ENCODE results near the gene RNFT2. TPM values are rescaled to one million over a fixed set of nuclear protein-coding genes. Genes with fewer than 3 reads are reported as not detected.

RNFT2 gene
- polyA plus RNA-seq, 1 donor = 2.0 TPM

DNA sequence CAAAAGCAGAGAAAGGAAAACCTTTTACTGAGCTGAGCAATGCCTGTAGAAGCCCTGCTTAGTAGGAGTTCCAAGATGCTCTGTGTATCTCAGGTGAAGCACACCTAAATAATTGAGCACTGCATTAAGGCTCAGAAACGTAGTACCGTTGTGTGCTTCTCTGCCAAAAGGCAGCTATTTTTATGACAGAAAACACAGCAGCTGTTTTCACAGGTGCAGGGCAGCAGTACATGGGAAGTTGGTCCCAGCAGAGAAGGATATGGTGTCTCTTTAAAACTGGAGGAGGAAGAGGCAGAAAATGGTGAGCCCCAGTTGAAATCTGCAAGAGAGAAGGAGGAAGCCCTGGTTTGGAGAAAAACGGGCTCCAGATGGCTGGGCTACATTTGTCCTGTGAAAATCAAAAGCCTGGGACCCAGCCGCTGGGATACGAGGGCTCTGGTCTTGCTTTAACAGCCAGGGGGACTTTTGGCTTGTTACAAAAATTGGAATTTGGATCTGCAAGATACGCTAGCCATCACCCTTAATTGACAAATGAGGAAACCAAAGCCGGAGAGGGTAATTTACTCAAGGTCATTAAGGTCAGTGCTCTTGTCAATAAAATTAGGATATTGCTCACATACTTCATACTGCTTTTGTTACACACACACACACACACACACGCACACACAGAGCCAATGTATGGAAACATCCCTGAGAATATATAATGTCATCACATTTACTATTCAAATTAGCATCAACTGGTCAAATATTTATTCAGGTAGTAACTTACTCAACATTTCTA is 27.6 kb upstream of the RNFT2 start:
- Histone ChIP-seq H3K27ac (ENCODE audit: low read length) (no peak overlapping the region), H3K36me3 (ENCODE audit: control insufficient read depth, insufficient read depth, low read length) (peaks cover 10% of the 10 kb centered on the region), H3K4me3 (ENCODE audit: low read length) (no peak overlapping the region), H3K4me1 (ENCODE audit: control insufficient read depth, insufficient read depth, low read length) (no peaks in the 10 kb centered on the region), H3K27me3 (ENCODE audit: control insufficient read depth, insufficient read depth, low read length) (peaks cover 10% of the 10 kb centered on the region), H3K9me3 (ENCODE audit: control insufficient read depth, low read depth, low read length) (no peaks in the 10 kb centered on the region)
- no CpG with 5 or more reads among the region's 8 CpGs for WGBS (ENCODE audit: insufficient coverage, low lambda C conversion rate)
- DNase-seq = no peak

DNA sequence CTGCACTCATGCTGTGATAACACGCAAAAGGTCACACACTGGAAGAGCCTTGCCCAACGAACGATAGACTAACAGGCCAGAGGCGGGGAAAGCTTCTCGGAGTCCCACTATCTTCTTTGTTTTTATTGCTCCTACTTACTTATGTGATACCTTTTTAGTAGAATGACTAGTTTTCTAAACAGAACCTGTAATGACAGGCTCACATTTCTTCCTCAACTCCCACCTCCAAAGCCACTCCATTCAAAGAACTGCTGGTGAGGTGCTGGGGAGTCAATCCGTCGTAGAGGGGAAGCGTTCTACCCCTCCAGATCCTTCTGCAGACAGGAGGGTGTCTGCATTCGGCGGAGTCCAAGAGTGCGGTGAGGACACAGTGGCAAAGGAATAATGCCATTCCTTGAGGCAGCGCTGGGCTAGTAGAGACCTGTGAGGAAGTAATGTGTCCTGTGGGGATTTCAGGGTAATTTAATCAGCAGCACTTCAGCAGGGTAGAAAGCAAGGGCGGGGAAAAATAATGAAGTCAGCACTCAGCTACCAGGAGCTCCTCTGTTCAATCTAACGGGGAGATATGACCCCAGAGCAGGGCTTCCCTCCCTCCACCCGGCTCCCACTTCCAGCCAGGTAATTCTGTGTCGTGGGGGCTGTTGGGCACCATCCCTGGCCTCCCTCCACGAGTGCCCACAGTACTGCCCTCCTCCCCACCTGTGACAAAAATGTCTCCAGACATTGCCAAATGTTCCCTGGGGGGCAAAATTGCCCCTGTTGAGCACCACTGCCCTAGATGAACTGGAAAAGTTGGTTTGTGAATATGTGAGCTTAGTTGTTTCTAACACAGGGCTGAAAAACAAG is 25.4 kb upstream of the RNFT2 start:
- no peak for DNase-seq
- Histone ChIP-seq H3K27ac (ENCODE audit: low read length) (no peak overlapping the region), H3K27me3 (ENCODE audit: control insufficient read depth, insufficient read depth, low read length) (peaks cover 10% of the 10 kb centered on the region), H3K9me3 (ENCODE audit: control insufficient read depth, low read depth, low read length) (no peaks in the 10 kb centered on the region), H3K36me3 (ENCODE audit: control insufficient read depth, insufficient read depth, low read length) (peaks cover 28% of the 10 kb centered on the region), H3K4me1 (ENCODE audit: control insufficient read depth, insufficient read depth, low read length) (no peaks in the 10 kb centered on the region), H3K4me3 (ENCODE audit: low read length) (no peak overlapping the region)
- WGBS (ENCODE audit: insufficient coverage, low lambda C conversion rate) = no CpG with 5 or more reads among the region's 17 CpGs

DNA sequence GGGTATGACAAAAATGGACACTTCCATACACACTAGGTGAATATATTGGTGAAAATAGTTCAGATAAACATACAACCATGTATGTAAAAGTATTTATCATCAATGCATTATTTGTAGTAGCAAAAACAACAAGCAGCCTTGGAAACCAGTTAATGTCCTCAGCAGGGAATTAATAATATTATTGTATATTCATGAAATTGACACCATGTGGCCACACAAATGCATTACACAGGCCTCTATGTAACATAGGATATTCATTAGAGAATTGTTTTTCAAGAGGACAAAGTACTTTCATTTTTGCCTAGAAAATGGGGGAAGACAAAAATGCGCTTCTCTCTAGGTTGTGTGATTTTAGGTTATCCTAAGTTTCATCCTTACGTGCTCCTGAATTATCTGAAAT is 24.6 kb upstream of the RNFT2 start:
- H3K36me3 ChIP-seq (ENCODE audit: control insufficient read depth, insufficient read depth, low read length) = peaks cover 33% of the 10 kb centered on the region
- no peak overlapping the region for H3K27ac ChIP-seq (ENCODE audit: low read length)
- peaks cover 10% of the 10 kb centered on the region for H3K27me3 ChIP-seq (ENCODE audit: control insufficient read depth, insufficient read depth, low read length)
- DNase-seq = no peak
- no peak overlapping the region for H3K4me3 ChIP-seq (ENCODE audit: low read length)
- no peaks in the 10 kb centered on the region for H3K4me1 ChIP-seq (ENCODE audit: control insufficient read depth, insufficient read depth, low read length)
- H3K9me3 ChIP-seq (ENCODE audit: control insufficient read depth, low read depth, low read length) = no peaks in the 10 kb centered on the region
- WGBS (ENCODE audit: insufficient coverage, low lambda C conversion rate) = 100% methylated on average over 2 of the region's 2 CpGs

DNA sequence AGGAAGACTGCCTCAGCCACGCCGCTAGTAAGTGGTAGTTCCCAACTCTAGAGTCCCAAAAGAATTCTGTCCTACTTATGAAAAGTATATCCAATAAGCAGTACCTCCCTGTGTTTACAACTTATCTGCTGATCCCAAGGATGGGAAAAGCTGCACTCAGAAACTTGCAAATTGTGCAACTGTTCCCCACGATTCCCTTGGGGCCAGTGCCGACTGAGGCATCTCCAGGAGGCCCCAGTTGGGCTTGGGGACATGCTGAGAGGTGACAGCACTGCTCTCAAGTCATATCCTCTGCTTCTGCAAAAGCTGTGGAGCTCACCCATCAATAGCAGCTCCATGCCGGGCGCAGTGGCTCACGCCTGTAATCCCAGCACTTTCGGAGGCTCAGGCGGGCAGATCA is 23.9 kb upstream of the RNFT2 start:
- WGBS (ENCODE audit: insufficient coverage, low lambda C conversion rate) = no CpG with 5 or more reads among the region's 9 CpGs
- no peaks in the 10 kb centered on the region for H3K9me3 ChIP-seq (ENCODE audit: control insufficient read depth, low read depth, low read length)
- no peak for DNase-seq
- peaks cover 4% of the 10 kb centered on the region for H3K27me3 ChIP-seq (ENCODE audit: control insufficient read depth, insufficient read depth, low read length)
- H3K36me3 ChIP-seq (ENCODE audit: control insufficient read depth, insufficient read depth, low read length) = peaks cover 33% of the 10 kb centered on the region
- H3K27ac ChIP-seq (ENCODE audit: low read length) = no peak overlapping the region
- H3K4me3 ChIP-seq (ENCODE audit: low read length) = no peak overlapping the region
- H3K4me1 ChIP-seq (ENCODE audit: control insufficient read depth, insufficient read depth, low read length) = no peaks in the 10 kb centered on the region

DNA sequence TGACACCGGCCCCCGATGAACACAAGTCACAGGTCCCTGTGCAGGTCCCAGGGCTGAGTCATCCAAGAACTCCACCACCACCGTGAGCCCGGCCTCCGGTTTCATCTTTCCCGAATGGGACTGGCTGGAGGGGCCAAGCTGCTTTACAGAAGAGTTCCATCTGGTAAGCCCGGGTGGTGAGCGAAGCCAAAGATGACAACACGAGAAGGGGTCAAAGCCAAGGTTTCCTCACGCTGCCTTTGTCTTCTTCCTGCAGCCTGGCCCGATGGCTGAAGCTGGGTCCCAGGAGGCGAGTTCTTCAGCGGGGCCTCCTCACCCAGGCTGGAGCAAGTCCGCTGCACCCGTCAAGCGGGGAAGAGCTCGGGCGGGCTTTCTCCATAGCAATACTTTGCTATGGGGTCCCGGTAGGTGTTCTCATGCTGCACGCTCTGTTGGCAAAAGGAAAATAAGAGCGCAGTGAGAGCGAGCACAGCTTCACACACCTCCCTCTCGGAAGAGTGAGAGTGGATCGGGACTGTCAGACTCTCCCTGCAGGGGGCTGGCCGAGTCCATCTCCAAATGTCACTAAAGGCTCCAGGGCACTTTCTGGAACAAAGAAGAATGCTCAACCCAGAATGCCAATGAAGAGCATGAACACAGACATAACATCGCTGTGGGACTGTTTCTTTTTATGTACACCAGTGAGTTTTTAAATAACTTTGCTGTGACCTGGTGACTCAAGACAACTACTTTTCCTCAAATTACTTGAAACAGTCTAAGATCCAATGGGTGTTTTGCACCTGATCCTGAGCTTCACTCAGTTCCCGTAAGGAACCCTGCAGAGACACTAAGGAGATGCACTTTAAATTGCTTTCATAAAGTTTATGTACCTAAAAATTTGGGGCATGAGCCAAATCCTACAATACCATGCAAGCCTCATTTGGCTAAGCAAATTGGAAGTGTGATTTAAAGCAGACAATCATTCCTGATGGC is 20.4 kb upstream of the RNFT2 start:
- H3K27ac ChIP-seq (ENCODE audit: low read length) = no peak overlapping the region
- no CpG with 5 or more reads among the region's 27 CpGs for WGBS (ENCODE audit: insufficient coverage, low lambda C conversion rate)
- no peaks in the 10 kb centered on the region for H3K4me1 ChIP-seq (ENCODE audit: control insufficient read depth, insufficient read depth, low read length)
- DNase-seq = peak in 1 of 2 donors; percentile 44
- H3K4me3 ChIP-seq (ENCODE audit: low read length) = no peak overlapping the region
- H3K36me3 ChIP-seq (ENCODE audit: control insufficient read depth, insufficient read depth, low read length) = peaks cover 58% of the 10 kb centered on the region
- no peaks in the 10 kb centered on the region for H3K27me3 ChIP-seq (ENCODE audit: control insufficient read depth, insufficient read depth, low read length)
- H3K9me3 ChIP-seq (ENCODE audit: control insufficient read depth, low read depth, low read length) = no peaks in the 10 kb centered on the region

DNA sequence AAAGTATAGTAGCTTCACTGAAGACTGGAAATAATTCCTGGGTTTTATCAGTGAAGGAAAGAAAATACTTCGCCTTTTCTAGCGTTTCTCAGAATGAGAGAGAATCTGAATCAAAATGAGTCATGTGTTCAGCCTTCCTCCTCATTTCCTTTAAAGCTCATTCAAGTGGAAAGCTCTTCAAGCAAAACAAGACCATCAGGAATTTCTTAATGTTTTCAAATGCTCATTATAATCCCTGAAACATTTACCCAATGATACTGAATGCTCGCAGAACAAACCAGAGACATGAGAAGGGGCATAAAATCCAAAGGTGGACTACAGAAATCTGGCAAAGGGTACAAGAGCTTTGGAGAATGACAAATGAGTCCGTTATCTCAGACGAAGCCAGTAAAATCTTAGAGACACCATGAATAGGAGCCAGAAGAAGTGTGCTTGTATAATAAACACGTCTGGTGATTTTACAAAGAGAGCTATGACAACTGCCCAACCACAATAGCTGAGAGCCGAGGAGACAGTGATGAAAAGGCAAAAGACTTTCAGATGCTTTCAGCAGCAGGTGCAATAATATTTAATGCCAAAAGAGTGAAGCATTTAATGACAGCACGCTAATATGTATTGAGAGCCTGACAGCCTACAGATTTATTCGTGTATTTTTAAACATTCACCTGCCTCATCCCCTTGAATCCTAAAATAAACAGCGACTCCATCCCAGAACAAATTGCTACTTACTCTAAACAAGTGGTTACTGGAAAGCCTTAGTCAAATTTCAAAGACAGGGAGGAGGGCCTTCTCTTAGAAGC is 19.3 kb upstream of the RNFT2 start:
- Histone ChIP-seq H3K4me1 (ENCODE audit: control insufficient read depth, insufficient read depth, low read length) (no peaks in the 10 kb centered on the region), H3K36me3 (ENCODE audit: control insufficient read depth, insufficient read depth, low read length) (peaks cover 61% of the 10 kb centered on the region), H3K9me3 (ENCODE audit: control insufficient read depth, low read depth, low read length) (no peaks in the 10 kb centered on the region), H3K27ac (ENCODE audit: low read length) (no peak overlapping the region), H3K4me3 (ENCODE audit: low read length) (no peak overlapping the region), H3K27me3 (ENCODE audit: control insufficient read depth, insufficient read depth, low read length) (no peaks in the 10 kb centered on the region)
- WGBS (ENCODE audit: insufficient coverage, low lambda C conversion rate) = 73% methylated on average over 2 of the region's 10 CpGs
- no peak for DNase-seq

DNA sequence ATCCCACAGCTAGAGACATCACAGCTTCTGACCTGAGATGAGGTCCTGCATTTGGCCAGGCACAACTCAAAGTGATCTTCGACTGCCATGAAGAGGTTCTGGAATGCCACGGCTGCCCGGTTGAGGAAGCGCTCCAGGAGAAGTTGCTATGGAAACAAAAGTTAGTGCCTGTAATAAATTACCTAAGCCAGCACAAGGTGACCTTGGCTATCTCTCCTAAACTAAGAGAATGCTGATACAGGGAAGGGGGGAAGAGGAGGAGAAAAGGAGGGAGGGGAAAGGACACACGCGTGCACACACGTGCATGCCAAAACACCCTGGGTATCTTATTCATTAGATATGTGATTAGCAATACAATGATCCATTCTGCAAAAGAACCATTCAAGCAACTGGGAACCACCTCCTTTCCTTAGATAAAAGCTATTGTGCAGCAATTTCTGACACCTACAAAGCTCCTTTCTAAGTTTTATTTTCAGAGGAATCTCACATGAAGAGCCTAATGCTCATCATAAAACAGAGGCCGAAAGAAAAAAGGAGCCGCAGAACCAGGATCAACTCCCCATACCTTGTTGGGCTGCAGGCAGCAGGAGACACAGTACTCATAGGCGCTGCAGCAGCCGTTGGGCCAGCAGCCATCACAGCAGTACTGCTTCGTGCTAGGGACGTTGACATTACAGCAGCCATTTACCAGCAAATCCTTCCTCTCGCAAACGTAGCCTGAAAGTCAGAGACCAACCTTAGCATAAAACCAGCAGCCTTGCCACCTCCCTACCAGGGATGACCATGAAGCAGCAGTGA is 18.2 kb upstream of the RNFT2 start:
- Histone ChIP-seq H3K27me3 (ENCODE audit: control insufficient read depth, insufficient read depth, low read length) (no peaks in the 10 kb centered on the region), H3K9me3 (ENCODE audit: control insufficient read depth, low read depth, low read length) (no peaks in the 10 kb centered on the region), H3K4me3 (ENCODE audit: low read length) (no peak overlapping the region), H3K27ac (ENCODE audit: low read length) (no peak overlapping the region), H3K4me1 (ENCODE audit: control insufficient read depth, insufficient read depth, low read length) (no peaks in the 10 kb centered on the region), H3K36me3 (ENCODE audit: control insufficient read depth, insufficient read depth, low read length) (peaks cover 58% of the 10 kb centered on the region)
- DNase-seq = peak in 1 of 2 donors; percentile 34
- no CpG with 5 or more reads among the region's 15 CpGs for WGBS (ENCODE audit: insufficient coverage, low lambda C conversion rate)

DNA sequence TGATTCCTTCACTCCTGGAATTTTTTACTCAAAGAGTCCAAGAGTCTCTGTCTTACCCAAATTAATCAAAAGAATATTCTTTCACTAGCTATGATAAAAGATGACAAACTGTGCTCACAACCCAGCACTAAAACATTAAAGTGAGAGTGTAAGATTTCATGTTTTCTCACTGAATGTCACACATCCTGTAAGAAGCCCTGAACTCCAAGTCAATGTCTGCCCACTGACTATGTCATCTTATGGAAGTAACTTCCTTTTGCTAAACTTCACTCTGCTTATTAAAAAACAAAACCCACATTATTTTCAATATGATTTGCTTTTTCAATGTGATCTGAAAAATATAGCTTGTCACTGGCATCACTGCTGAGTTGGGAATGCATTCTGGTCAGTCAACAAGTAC is 15.9 kb upstream of the RNFT2 start:
- H3K9me3 ChIP-seq (ENCODE audit: control insufficient read depth, low read depth, low read length) = no peaks in the 10 kb centered on the region
- H3K27me3 ChIP-seq (ENCODE audit: control insufficient read depth, insufficient read depth, low read length) = no peaks in the 10 kb centered on the region
- no peak overlapping the region for H3K4me3 ChIP-seq (ENCODE audit: low read length)
- H3K27ac ChIP-seq (ENCODE audit: low read length) = no peak overlapping the region
- H3K4me1 ChIP-seq (ENCODE audit: control insufficient read depth, insufficient read depth, low read length) = peaks cover 13% of the 10 kb centered on the region
- no peak for DNase-seq
- H3K36me3 ChIP-seq (ENCODE audit: control insufficient read depth, insufficient read depth, low read length) = peaks cover 40% of the 10 kb centered on the region

DNA sequence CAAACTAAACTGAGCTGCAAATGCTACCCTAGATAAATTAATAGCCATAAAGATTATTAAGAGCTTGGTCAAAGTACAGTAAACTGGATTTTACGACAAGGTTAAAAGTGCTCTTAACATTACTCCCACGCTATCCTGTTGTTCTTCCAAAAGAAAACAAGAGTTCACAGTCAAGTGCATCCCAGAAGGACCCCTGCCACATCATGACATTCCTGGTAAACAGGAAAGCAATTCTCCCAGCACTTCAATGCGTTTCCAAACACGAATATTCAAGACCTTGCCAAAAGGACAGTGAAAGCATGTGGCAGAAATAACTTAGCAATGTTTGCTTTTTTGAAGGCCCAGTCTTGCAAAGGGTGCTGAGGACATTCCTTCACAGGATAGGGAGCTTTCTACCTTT is 11.4 kb upstream of the RNFT2 start:
- Histone ChIP-seq H3K27me3 (ENCODE audit: control insufficient read depth, insufficient read depth, low read length) (no peaks in the 10 kb centered on the region), H3K4me1 (ENCODE audit: control insufficient read depth, insufficient read depth, low read length) (peaks cover 18% of the 10 kb centered on the region), H3K4me3 (ENCODE audit: low read length) (no peak overlapping the region), H3K9me3 (ENCODE audit: control insufficient read depth, low read depth, low read length) (no peaks in the 10 kb centered on the region), H3K27ac (ENCODE audit: low read length) (no peak overlapping the region), H3K36me3 (ENCODE audit: control insufficient read depth, insufficient read depth, low read length) (peaks cover 22% of the 10 kb centered on the region)
- peak in 1 of 2 donors; percentile 59 for DNase-seq
- no CpG with 5 or more reads among the region's 4 CpGs for WGBS (ENCODE audit: insufficient coverage, low lambda C conversion rate)
